Measurements from ENCODE around the gene SNX32.

SNX32 gene

GRCh38 chr11:65849366-65849765, 15.6 kb downstream of the SNX32 start:
- DNase-seq (ENCODE audit: low read depth in 1 of 2, low spot score in 1 of 2) = no peak
- no peaks in the 10 kb centered on the region for H3K27me3 ChIP-seq (ENCODE audit: insufficient read depth, poor library complexity, severe bottlenecking)
- H3K27ac ChIP-seq (replicated peaks) = no peak overlapping the region
- TF ChIP-seq REST (IDR thresholded peaks at IDR 0.05; ENCODE audit: insufficient replicate concordance, low read depth) (no peak), SPI1 (IDR thresholded peaks at IDR 0.05; ENCODE audit: borderline replicate concordance, low read depth) (no peak), GABPA (IDR thresholded peaks at IDR 0.05; ENCODE audit: low read depth) (no peak), POLR2AphosphoS5 (IDR thresholded peaks at IDR 0.05; ENCODE audit: low read depth) (no peak), CTCF (IDR thresholded peaks at IDR 0.05; ENCODE audit: insufficient read depth, low read length) (no peak)
- no peak overlapping the region for H3K4me3 ChIP-seq (replicated peaks; ENCODE audit: insufficient read depth, low read length)

- no peak overlapping the region for H3K4me3 ChIP-seq (replicated peaks; ENCODE audit: insufficient read depth, low read length)
- no peaks in the 10 kb centered on the region for H3K27me3 ChIP-seq (ENCODE audit: insufficient read depth, poor library complexity, severe bottlenecking)
- H3K27ac ChIP-seq (replicated peaks) = no peak overlapping the region
- no peak for TF ChIP-seq REST (IDR thresholded peaks at IDR 0.05; ENCODE audit: insufficient replicate concordance, low read depth)
- TF ChIP-seq SPI1 (IDR thresholded peaks at IDR 0.05; ENCODE audit: borderline replicate concordance, low read depth) = no peak
- no peak for TF ChIP-seq POLR2AphosphoS5 (IDR thresholded peaks at IDR 0.05; ENCODE audit: low read depth)
- TF ChIP-seq GABPA (IDR thresholded peaks at IDR 0.05; ENCODE audit: low read depth) = no peak
- no peak for TF ChIP-seq CTCF (IDR thresholded peaks at IDR 0.05; ENCODE audit: insufficient read depth, low read length)
- no peak for DNase-seq (ENCODE audit: low read depth in 1 of 2, low spot score in 1 of 2)
Observed at GRCh38 chr11:65849771-65850216, 16.0 kb downstream of the SNX32 start.

- DNase-seq (ENCODE audit: low read depth in 1 of 2, low spot score in 1 of 2) = no peak
- H3K27ac ChIP-seq (replicated peaks) = no peak overlapping the region
- TF ChIP-seq SPI1 (IDR thresholded peaks at IDR 0.05; ENCODE audit: borderline replicate concordance, low read depth) = no peak
- TF ChIP-seq GABPA (IDR thresholded peaks at IDR 0.05; ENCODE audit: low read depth) = no peak
- no peak for TF ChIP-seq REST (IDR thresholded peaks at IDR 0.05; ENCODE audit: insufficient replicate concordance, low read depth)
- no peak for TF ChIP-seq POLR2AphosphoS5 (IDR thresholded peaks at IDR 0.05; ENCODE audit: low read depth)
- no peak for TF ChIP-seq CTCF (IDR thresholded peaks at IDR 0.05; ENCODE audit: insufficient read depth, low read length)
Observed at GRCh38 chr11:65850217-65851082, 16.7 kb downstream of the SNX32 start.

More at GRCh38 chr11:65850217-65851082, 16.7 kb downstream of the SNX32 start:
- H3K4me3 ChIP-seq (replicated peaks; ENCODE audit: insufficient read depth, low read length) = no peak overlapping the region
- H3K27me3 ChIP-seq (ENCODE audit: insufficient read depth, poor library complexity, severe bottlenecking) = no peaks in the 10 kb centered on the region

Measured in HL-60 (cell line).